Activated T-cell treated with anti-CD3 and anti-CD28 coated beads, Interleukin-2, amount 50 U/mL, for 1 hour (primary cell): ENCODE results near the gene CNST.
"Not testable (repeated sequence)": the region's sequence is repeated elsewhere in the genome, so short reads cannot be mapped to it uniquely, and the experiment has no call there.

Experiments used
- DNase-seq: peaks from one replicate; pipeline ENCODE4 v3.0.0-alpha.2; 2020

CNST gene

DNA sequence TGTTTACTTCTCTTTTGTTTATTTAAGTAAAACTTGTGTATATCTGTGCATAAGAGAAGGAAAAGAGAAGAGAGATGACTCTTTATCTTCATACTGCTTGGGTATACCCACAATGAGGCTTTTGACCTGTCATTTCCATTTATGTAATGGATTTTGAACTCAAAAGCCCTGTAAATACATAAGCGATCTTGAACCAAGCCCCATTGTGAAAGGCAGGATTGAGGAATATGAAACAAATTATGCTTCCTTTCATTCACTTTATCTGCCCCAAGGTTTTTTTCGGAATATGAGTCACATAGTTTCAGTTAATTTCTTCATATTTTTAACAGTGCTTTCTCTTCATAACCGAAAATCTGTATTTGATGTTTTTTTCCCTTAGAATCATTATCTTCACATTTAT, 21.4 kb downstream of the CNST start:
- DNase-seq: no peak

DNA sequence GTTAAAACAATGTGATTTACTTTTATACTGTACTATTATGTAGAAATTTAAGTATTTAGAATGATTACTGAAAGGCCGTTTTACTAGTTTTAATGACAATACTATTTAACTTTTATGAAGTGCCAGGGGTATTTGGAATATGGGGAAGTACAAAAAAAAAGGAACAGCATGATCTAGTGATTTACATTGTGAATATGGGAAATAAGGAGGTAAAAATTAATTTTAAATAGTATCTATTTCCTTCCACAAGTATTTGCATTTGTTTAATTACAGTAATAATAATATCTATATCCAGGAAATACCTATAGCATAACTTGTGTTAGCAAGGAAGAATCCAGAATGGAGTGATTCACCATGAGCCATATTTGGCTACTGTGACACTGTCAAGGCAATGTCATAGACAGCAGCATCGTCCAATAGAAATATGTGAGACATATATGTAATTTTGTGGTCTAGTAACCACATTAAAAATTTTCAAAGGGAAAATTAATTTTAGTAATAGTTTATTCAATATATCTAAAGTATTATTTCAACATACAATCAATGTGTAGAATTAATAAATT, 22.0 kb downstream of the CNST start:
- no peak for DNase-seq

DNA sequence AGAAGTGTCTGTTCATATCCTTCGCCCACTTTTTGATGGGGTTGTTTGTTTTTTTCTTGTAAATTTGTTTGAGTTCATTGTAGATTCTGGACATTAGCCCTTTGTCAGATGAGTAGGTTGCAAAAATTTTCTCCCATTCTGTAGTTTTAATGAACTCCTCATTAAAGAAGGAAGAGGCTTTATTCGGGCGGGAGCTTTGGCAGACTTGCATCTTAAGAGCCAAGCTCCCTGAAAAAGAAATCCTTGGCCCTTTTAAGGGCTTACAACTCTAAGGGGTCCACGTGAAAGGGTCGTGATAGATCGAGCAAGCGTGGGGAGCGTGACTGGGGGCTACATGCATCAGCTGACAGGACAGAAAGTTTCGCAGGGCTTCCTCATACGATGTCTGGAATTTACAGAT, 23.7 kb downstream of the CNST start:
- not testable (repeated sequence) for DNase-seq

DNA sequence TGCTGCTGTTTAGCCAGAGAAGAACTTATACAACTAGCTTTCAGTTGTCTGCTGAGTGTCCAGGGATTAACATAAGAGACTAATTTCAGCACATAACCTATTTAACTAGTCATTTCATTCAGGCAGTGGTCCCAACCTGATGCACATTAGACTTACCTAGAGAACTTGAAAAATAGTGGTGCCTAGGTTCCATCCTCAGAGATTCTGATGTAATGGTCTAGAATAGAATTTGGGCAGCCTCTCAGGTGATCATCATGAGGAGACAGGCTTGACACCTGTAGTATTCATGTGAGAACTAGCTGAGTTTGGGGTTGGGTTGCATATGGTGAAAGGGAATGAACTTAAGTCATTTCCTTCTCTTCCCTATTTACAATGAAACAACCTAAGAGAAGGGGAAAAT, 24.8 kb downstream of the CNST start:
- DNase-seq: no peak

DNA sequence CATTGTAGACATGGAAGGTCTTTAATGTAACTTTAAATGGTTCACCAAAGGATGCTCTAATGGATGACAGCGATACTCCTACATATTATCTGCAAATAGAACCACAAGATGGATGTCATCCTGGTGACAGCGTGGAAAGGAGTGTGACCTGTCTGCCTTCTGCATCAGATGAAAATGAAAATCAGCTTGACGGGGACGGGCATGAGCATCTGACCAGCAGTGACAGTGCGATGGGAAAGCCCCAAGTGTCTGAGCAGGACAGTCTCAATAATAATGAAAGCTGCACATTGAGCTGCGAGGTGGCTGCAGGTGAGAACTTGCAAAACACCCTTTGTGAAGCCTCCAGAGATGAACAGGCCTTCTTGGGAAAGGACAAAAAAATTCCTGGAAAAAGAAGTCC, 25.2 kb downstream of the CNST start:
- no peak for DNase-seq

DNA sequence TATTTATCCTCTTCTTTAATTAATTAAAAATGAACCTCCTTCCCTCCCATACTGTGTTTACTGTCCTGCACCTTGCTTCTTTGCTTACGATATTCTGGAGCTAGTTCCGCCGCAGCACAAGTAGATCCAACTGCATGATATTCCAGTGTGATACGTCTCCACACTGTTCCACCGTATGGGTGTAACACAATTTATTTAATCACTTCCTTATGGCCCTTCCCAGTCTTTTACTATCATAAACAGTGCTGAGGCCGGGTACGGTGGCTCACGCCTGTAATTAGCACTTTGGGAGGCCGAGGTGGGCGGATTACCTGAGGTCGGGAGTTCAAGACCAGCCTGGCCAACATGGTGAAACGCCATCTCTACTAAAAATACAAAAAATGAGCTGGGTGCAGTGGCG, 25.7 kb downstream of the CNST start:
- DNase-seq: no peak

DNA sequence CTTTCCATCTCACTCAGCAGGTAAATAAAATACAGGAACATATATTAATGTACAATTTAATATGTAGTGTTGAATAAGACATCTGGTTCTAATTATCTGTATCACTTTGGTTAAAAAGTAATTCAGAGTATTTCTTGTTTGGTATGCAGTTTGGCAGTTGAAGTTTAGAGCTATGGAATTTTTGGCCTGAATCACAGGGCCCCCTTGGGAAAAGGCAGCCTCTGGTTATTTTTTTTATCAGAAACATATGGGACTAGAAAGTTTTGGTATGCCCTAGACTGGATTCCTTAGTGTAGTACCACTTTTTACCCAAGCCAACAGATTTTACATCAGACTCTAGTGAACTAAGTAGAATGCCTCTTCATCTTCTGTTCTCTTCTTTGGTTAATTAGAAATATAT, 26.4 kb downstream of the CNST start:
- no peak for DNase-seq

DNA sequence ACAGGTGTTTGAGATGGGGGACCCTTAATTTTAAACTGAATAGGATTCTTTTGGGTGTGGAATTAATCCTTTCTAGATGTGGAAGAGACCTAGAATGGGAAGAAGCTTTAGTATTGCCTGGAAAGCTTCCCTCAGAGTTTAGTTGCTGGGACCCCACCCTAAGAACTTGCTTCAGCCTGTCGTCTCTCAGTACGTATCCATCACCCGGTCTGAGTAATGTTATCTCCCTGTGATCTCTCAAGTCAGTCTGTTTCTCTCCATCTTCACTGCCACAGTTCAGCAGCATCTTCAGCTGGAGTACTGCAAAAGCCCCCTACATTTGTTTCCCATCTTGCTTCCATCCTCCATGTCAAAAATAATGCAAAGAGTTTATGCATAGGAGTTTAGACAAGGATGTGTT, 28.9 kb downstream of the CNST start:
- DNase-seq: no peak

DNA sequence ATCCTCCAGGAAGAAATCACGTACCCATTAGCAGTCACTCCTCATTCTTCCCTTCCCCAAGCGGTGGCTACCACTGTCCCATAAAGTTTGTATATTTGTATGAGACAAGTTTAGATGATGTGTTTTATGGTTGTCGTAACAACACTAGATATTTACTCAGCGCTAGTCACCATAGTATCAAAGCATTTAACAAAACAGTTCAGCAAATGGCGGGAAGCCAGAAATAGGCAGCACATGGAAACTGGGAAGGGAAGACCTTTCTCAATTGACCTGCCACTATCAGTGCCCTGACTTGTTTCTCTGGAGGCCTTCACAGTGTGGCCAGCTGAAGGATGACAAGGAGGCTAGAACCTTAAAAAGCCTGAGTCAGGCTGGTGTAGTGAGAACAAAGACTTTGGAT, 31.1 kb downstream of the CNST start:
- no peak for DNase-seq

DNA sequence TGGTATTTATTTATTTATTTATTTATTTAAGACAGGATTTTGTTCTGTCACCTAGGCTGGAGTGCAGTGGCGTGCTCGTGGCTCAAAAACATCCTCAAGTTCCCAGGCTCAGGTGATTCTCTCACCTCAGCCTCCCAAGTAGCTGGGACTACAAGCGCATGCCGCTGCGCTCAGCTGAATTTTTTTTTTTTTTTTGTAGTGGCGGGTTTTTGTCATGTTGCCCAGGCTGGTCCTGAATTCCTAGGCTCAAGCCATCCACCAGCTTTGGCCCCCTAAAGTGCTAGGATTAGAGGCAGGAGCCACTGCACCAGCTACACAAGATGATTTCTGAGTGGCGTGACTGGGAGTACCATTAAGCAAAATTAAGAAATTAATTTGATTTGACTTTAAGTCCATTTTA, 31.7 kb downstream of the CNST start:
- DNase-seq: no peak

DNA sequence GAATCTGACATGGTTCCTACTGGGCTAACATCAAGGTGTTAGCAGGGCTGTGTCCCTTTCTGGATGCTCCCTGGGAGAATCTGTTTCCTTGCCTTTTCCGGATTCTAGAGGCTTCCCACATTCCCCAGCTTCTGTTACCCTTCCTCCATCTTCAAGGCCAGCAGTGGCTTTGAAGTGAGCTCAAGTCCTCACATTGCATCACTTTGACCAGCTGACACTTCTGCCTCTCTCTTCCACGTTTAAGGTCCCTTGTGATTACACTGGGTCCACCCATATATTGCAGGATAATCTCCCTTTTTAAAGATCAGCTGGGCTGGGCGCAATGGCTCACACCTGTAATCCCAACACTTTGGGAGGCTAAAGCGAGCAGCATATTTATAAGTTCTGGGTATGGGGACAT, 33.1 kb downstream of the CNST start:
- no peak for DNase-seq

DNA sequence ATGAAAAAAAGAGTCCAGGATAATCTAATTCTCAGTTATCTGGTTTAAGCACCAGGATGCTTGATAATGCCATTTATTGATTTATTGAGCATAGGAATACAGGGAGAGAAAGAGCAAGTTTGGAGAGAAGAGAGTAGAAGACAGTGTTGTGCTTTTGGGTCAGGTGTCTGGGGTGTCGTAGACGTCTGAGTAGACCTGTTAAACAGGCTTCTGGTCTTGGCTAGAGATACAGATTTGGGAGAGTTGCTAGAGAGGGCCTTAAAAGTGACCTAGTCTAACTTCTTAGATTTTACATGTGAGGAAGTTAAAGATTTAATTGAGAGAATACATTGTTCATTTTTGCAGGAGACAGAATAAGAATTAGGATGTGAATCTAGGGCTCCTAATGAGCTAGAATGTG, 34.3 kb downstream of the CNST start:
- no peak for DNase-seq

DNA sequence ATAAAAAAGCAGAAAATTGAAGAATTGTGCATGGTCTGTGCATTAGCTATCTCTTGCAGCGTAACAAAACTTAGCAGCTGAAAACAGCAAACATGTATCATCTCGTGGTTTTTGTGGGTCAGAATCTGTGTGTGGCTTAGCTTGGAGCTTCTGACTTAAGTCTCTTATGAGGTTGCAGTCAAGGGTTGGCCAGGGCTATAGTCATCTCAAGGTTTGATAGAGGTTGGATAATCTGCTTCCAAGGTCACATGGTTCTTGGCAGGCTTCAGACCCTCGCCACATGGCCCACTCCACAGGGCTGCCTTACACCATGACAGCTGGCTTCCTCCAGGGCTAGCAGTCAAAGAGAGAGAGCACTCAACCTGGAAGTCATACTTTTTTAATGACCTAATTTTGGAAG, 35.9 kb downstream of the CNST start:
- DNase-seq: no peak

DNA sequence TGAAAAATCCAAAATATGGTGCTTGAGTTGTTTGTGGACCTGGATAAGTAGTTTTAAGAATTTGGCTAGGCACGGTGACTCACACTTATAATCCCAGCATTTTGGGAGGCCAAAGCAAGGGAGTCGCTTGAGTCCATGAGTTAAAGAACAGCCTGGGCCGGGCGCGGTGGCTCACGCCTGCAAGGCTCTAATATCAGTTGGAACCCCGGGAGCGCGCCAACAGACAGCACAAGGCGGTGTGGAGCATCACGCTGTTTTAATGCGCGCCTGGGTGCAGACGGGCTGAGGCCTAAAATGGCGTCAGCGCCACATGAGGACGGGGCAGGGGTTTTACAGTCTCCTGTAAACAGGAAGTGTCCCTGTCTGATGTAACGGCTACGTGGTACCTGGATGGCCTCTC, 39.0 kb downstream of the CNST start:
- DNase-seq: not testable (repeated sequence)

DNA sequence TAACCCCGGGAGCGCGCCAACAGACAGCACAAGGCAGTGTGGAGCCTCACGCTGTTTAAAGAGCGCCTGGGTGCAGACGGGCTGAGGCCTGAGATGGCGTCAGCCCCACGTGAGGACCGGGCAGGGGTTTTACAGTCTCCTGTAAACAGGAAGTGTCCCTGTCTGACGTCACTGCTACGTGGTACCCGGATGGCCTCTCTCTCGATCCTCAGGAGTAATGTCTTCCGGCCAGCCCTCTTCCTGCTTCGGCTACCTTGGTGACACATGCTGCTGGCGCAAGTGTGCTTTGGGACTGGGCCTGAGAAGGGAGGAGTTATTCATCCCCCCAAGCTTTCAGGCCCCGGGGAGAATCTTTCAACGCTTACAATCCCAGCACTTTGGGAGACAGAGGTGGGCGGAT, 41.2 kb downstream of the CNST start:
- DNase-seq: no peak

DNA sequence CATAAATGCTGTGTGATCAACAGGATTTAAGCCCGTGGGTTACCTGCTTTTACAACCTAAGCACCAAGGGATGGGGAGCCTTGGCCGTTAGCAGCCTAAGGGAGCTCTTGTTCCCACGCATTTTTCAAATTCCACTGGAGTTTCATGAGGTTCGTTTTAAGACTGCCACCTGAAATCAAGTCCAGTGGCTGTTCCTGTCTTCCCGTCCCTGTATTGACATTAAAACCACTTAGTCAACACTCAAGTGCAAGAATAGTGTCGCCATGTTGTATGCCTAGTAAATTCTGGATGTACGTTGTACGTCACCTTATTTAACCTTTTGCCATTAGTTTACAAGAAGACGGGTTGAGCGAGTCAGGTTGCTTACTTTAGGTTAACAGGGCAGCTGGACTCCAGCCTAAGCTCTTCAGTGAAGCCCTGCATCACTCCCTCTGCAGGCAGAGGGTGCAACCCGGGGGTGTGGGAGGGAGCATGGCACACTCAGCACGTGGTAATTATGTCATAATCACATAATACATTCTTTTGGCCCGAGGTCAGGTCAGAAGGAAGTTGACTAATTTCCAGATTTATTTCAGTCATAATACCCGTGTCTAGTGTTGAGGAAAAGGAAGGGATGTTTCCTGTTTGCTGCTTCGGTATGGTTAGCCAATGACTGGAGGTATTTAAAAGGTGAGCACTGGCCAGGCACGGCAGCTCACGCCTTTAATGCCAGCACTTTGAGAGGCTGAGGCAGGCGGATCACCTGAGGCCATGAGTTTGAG, 42.5 kb downstream of the CNST start:
- DNase-seq: no peak

DNA sequence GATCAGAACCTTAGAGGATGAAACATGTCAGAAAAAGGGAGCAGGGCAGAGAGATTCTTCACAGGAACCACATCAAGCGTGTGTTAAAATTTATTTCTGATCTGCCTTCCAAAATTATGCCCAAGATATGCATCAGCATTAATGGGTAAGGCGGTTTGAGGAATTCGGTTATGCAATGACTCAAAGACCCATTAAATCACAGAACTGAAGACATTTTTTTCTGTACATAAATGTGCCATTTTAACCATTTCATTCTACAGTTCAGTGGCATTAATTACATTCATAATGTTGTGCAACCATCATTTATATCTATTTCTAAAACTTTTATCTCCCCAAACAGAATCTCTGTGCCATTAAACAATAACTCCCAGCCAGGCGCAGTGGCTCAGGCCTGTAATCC, 43.4 kb downstream of the CNST start:
- DNase-seq: no peak

DNA sequence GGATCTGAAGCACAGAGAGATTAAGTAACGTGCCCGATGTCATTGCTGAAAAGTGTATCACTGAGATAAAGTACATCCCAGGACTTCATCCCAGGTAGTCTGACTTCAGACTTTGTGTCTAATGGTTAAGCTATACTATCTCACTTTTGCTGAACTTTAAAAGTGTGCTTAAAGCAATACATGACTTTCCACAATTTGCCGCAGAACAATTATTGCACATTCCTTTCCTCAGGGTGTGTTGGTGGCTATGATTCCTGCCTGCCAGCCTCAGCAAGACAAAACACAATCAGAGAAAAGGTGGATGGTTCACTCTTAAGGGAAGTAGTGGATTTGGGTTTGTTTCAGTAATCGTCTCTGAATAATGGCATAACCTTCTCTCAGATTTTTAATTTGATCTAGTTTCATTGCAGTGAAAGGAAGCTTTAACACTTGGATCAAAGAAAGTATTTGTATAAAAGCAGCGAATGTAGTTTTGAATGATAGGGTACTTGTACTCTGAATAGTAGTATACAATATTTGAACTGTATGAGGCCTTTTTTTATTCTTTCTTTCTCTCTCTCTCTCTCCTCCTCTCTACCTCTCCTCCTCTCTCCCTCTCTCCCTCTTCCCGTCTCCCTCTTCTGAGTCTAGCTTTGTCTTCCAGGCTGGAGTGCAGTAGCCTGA, 47.0 kb downstream of the CNST start:
- no peak for DNase-seq

DNA sequence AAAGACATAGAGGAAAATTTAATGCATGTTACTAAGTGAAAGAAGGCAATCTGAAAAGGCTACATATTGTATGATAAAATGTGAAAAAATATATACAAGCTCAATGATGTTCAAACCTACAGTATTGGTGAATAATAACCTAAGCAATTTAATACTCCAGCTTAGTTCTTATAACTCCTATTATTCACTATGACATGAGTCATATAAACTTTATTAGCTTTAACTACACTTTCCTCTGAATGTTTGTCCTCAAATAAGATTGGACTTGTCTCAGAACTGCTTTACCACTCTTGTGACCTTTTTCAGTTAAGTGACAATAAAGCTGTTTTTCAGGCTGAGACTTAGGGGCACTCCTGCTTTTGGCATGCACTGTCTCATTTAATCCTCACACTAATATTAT, 50.9 kb downstream of the CNST start:
- no peak for DNase-seq

DNA sequence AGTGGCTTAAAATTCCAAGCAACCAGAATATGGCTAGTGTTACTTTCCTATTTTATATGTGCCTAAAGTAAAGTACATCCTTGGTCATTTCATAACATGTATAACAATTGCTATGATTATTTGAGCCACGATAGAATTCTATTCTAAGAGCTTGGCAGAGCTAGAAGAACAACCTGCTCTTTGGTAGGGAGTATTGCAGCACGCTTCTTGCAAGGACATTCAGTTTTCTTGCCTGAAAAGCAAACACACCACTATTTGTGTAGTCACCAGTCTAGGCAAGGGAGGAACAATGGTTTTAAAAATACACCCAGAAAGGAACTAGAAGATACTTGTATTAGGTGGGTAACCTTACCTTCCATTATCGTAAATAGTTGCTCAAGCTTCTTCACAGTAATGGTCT, 51.5 kb downstream of the CNST start:
- DNase-seq: no peak

DNA sequence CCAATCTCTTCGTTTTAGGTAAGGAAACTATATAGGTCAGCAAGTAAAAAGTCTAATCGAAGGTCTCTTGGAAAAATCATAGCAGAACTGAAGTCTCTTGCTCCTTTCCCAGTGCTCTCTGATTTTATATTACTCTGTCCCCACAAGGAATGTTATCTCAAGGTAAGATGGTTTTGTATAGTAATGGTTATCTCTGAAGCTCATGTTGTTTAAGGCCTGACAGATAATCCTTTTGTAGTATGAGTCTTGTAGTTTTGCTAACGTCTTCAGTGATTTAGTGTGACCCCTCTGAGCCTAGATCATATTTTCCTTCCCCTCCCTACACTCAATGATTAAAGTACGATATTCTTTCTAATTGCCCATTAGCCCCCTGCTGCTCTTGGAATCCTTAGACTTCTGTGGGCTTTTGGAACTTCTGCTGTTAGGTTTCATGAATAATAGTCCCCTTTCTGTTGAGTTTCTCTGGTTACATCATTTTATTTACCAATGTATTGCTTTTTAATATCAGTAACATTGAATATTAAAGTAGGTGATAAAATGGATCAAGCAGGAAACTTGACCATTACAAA, 52.1 kb downstream of the CNST start:
- no peak for DNase-seq

DNA sequence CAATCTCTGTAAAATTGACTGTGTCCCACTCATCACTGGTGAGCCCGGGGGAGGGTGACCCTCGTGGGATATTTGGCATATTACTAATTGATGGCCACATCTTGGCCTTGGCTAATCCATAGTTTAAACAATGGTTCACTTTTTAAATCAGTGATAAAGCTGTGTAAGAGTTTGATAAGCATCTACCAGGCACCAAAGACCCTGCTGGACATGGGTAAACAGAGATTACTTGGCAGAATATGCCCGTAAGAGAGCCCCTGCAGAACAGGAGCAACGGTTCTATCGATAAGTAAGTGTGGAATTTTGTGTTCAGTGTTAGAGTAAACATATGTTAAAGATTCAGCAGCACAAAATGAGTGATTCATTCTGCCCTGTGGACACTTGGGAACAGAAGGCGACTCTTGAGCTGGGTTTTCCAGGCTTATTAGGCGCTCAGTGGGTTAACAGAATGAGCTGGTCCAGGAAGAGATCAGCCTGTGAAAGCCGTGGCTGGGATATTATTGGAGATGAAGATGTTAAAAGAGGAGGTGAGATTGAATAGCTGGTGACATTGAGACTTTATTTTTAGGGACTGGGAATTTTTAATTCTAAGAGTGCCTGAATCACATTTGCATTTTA, 55.9 kb downstream of the CNST start:
- no peak for DNase-seq

DNA sequence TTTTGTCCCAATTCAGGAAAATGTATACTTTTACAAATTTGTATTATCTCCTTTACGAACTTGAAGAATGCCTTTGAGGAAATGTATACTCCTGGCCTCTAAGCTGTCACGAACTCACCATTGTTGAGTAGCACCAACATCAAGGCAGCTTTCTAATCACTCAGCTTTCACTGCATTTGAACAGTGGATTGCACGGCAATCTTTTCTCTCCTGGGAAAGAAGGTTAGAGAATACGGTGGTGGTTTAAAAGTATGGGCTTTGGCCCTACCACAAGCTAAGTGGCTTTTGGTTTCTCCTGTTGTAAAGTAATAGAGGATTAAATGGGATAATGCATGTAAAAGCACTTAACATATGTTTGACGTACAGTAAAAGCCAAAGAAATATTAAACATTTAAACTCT, 57.8 kb downstream of the CNST start:
- no peak for DNase-seq

DNA sequence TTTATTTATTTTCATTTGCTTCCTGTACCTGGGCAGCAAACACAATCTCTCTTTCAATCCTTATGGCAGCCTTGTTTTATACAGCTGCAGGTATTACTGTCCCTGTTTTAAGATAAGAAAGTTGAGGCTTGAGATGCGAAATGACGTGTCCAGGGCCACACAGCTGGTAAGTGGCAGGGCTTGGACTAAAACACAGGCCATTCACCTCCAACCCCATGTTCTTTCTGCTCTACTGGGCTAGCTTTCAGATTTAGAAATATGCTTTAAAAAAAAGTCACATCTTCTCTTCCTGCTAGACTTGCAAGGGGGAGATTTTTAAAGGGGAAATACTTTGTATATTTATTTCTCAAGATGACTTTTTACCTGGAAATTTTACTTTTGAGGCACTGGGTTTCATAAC, 62.8 kb downstream of the CNST start:
- no peak for DNase-seq
